GM12878 (cell line): ENCODE measurements around the gene CLIC3.

Source experiments
- BACH1 ChIP-seq: fragments of 450-650 bp; IDR thresholded peaks from 2 replicates; pipeline ENCODE4 v1.6.1; 2017; ENCODE audit warnings: mild to moderate bottlenecking, borderline replicate concordance
- POLR2A ChIP-seq: IDR thresholded peaks from 2 replicates; pipeline ENCODE4 v1.6.1; 2011; ENCODE audit warnings: low read depth, mild to moderate bottlenecking, low read length
- RCOR1 ChIP-seq: conservative IDR thresholded peaks from 2 replicates; pipeline ENCODE4 v1.6.1; 2012; ENCODE audit warnings: low read depth, low read length, improper control_type of control experiment
- RELA ChIP-seq: fragments of 450-650 bp; IDR thresholded peaks from 2 replicates; pipeline ENCODE4 v1.8.0; 2014; ENCODE audit warnings: borderline replicate concordance; ENCODE audit not compliant: partially characterized antibody
- ZNF274 ChIP-seq: IDR thresholded peaks from one replicate; pipeline ENCODE4 v1.8.0; 2011; ENCODE audit not compliant: insufficient read length, insufficient read depth
- TF ChIP-seq, protein P1 (sequence below), 3 experiments: IDR thresholded peaks in 2 of 3; conservative IDR thresholded peaks in 1 of 3; 2 replicates each; pipeline ENCODE4 v1.5.1; 2011; ENCODE audit warnings: low read depth in 3 of 3, low read length in 3 of 3, mild to moderate bottlenecking in 3 of 3, control low read depth in 2 of 3, moderate library complexity in 2 of 3, inconsistent platforms in 1 of 3, mixed read lengths in 1 of 3; ENCODE audit not compliant: control insufficient read depth in 2 of 3, insufficient read depth in 1 of 3; ENCODE audit errors: extremely low read depth in 1 of 3

DNA sequence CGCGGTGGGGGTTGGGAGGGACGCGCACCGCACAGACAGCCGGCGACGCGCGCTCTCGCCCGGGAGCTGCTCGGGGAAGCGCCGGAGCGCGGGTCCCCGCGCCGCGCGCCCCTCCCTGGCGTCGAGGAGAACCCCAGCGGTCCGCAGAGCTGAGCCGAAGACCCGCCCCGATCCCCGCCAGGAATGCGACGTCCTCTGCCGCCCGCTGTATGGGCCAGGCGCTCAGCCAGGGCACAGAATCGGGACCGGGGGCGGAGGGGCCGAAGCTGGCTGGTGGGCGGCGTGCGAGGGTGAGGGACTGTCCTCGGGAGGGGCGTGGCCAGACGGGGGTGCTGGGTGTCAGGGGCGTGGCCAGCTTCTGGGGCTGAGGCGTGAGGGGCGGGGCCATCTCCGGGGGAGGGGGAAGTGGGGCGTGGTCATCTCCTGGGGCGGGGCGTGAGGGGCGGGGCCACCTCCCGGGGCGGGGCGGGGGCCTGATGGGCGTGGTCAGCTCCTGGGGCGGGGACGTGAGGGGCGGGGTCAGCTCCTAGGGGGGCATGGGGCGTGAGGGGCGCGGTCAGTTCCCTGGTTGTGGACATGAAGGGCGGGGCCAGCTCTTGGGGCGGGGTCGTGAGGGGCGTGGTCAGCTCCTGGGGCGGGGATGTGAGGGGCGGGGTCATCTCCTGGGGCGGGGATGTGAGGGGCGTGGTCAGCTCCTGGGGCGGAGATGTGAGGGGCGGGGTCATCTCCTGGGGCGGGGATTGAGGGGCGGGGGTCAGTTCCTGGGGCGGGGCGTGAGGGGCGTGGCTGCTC, 18.1 kb downstream of the CLIC3 start:
- TF ChIP-seq POLR2A (no peak), RCOR1 (no peak), RELA (no peak), ZNF274 (no peak), BACH1 (no peak)
- TF ChIP-seq, protein P1, sequence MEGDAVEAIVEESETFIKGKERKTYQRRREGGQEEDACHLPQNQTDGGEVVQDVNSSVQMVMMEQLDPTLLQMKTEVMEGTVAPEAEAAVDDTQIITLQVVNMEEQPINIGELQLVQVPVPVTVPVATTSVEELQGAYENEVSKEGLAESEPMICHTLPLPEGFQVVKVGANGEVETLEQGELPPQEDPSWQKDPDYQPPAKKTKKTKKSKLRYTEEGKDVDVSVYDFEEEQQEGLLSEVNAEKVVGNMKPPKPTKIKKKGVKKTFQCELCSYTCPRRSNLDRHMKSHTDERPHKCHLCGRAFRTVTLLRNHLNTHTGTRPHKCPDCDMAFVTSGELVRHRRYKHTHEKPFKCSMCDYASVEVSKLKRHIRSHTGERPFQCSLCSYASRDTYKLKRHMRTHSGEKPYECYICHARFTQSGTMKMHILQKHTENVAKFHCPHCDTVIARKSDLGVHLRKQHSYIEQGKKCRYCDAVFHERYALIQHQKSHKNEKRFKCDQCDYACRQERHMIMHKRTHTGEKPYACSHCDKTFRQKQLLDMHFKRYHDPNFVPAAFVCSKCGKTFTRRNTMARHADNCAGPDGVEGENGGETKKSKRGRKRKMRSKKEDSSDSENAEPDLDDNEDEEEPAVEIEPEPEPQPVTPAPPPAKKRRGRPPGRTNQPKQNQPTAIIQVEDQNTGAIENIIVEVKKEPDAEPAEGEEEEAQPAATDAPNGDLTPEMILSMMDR (IDR thresholded peaks at IDR 0.05 in 2 of 3, conservative IDR thresholded peaks at IDR 0.05 in 1 of 3; ENCODE audit: control insufficient read depth in 2 of 3, extremely low read depth in 1 of 3, insufficient read depth in 1 of 3, low read depth in 3 of 3, low read length in 3 of 3) = no peak
